ENCODE data around the gene NEDD4L.

Gene NEDD4L

GRCh38 chr18:58288921-58289797, 245.1 kb downstream of the NEDD4L start:
- DNase-seq (ENCODE audit: low read depth, low spot score): no peak

- DNase-seq (ENCODE audit: low read depth, low spot score): no peak
Measured at GRCh38 chr18:58290116-58290695, 246.2 kb downstream of the NEDD4L start.

GRCh38 chr18:58291131-58291530, 247.1 kb downstream of the NEDD4L start:
- DNase-seq (ENCODE audit: low read depth, low spot score): no peak

GRCh38 chr18:58292638-58293037, 248.6 kb downstream of the NEDD4L start:
- DNase-seq (ENCODE audit: low read depth, low spot score): no peak

- no peak for DNase-seq (ENCODE audit: low read depth, low spot score)
Measured at GRCh38 chr18:58297198-58297597, 253.2 kb downstream of the NEDD4L start.

- no peak for DNase-seq (ENCODE audit: low read depth, low spot score)
Measured at GRCh38 chr18:58298251-58299134, 254.5 kb downstream of the NEDD4L start.

- DNase-seq (ENCODE audit: low read depth, low spot score): no peak
Measured at GRCh38 chr18:58299135-58299473, 255.1 kb downstream of the NEDD4L start.

GRCh38 chr18:58299936-58300335, 255.9 kb downstream of the NEDD4L start:
- no peak for DNase-seq (ENCODE audit: low read depth, low spot score)

- no peak for DNase-seq (ENCODE audit: low read depth, low spot score)
Measured at GRCh38 chr18:58300867-58301266, 256.8 kb downstream of the NEDD4L start.

GRCh38 chr18:58302811-58303210, 258.8 kb downstream of the NEDD4L start:
- no peak for DNase-seq (ENCODE audit: low read depth, low spot score)

GRCh38 chr18:58303363-58303762, 259.3 kb downstream of the NEDD4L start:
- no peak for DNase-seq (ENCODE audit: low read depth, low spot score)

GRCh38 chr18:58305792-58306191, 261.8 kb downstream of the NEDD4L start:
- DNase-seq (ENCODE audit: low read depth, low spot score): no peak

GRCh38 chr18:58307441-58307840, 263.4 kb downstream of the NEDD4L start:
- no peak for DNase-seq (ENCODE audit: low read depth, low spot score)

- DNase-seq (ENCODE audit: low read depth, low spot score): no peak
Measured at GRCh38 chr18:58308463-58308862, 264.4 kb downstream of the NEDD4L start.

- DNase-seq (ENCODE audit: low read depth, low spot score): no peak
Measured at GRCh38 chr18:58309099-58309498, 265.1 kb downstream of the NEDD4L start.

GRCh38 chr18:58309610-58310239, 265.7 kb downstream of the NEDD4L start:
- no peak for DNase-seq (ENCODE audit: low read depth, low spot score)

- DNase-seq (ENCODE audit: low read depth, low spot score): no peak
Measured at GRCh38 chr18:58310517-58310916, 266.5 kb downstream of the NEDD4L start.

- DNase-seq (ENCODE audit: low read depth, low spot score): no peak
Measured at GRCh38 chr18:58311390-58311789, 267.4 kb downstream of the NEDD4L start.

- no peak for DNase-seq (ENCODE audit: low read depth, low spot score)
Measured at GRCh38 chr18:58313491-58314032, 269.5 kb downstream of the NEDD4L start.

- no peak for DNase-seq (ENCODE audit: low read depth, low spot score)
Measured at GRCh38 chr18:58314284-58314683, 270.3 kb downstream of the NEDD4L start.

GRCh38 chr18:58315041-58315440, 271.0 kb downstream of the NEDD4L start:
- no peak for DNase-seq (ENCODE audit: low read depth, low spot score)
